SK-N-SH (cell line): Measurements from ENCODE around the gene UVRAG. TPM values are rescaled to one million over a fixed set of nuclear protein-coding genes. Genes with fewer than 3 reads are reported as not detected.

ENCODE experiments used
- CTCF ChIA-PET: fragments of 300-600, 350-600 bp; formaldehyde crosslinking; extraction: SDS; loops from one replicate; lab custom pipeline; 2021; lab: Yijun Ruan, JAX
- POLR2A ChIA-PET: fragments of 350-600 bp; sonication (Branson Sonifier 250); formaldehyde crosslinking; extraction: SDS; loops from one replicate; lab custom pipeline; 2020; ENCODE audit warnings: antibody characterized with exemption, inconsistent platforms; lab: Yijun Ruan, JAX
- DNase-seq: peaks from one replicate; pipeline ENCODE4 v3.0.0; 2012
- H2AFZ ChIP-seq: fragments of 200-600 bp; sonication (generic); 2 replicates; pipeline ENCODE4 v1.8.1; 2016; ENCODE audit warnings: antibody characterized with exemption, mild to moderate bottlenecking, low read depth
- H3F3A ChIP-seq: fragments of 200-600 bp; sonication (generic); replicated peaks from 2 replicates; pipeline ENCODE3; 2016; ENCODE audit warnings: antibody characterized with exemption, mild to moderate bottlenecking; ENCODE audit not compliant: insufficient read depth
- H3K27ac ChIP-seq, 2 experiments: fragments of 200-500 bp in 1 of 2; fragments of 200-600 bp in 1 of 2; sonication (Bioruptor generic) in 1 of 2; sonication (generic), shearing (Covaris generic) in 1 of 2; 2 replicates each; pipeline versions ENCODE4 v1.5.1 to v1.6.1; 2014 to 2016; ENCODE audit warnings: low read depth in 2 of 2, inconsistent platforms in 1 of 2, low read length in 1 of 2, mild to moderate bottlenecking in 1 of 2, mixed read lengths in 1 of 2
- H3K27me3 ChIP-seq: fragments of 200-600 bp; sonication (generic), shearing (Covaris generic); 2 replicates; pipeline ENCODE4 v1.6.1; 2016; ENCODE audit warnings: mixed run types; ENCODE audit not compliant: insufficient read depth
- H3K36me3 ChIP-seq, 2 experiments: fragments of 200-500 bp in 1 of 2; fragments of 200-600 bp in 1 of 2; sonication (Bioruptor generic) in 1 of 2; sonication (generic) in 1 of 2; replicated peaks in 1 of 2; 2 replicates each; pipeline versions ENCODE3 to v1.5.1; 2014 to 2016; ENCODE audit warnings: low read length in 1 of 2, mild to moderate bottlenecking in 1 of 2; ENCODE audit not compliant: insufficient read depth in 2 of 2, control insufficient read depth in 1 of 2
- H3K4me1 ChIP-seq, 2 experiments: fragments of 200-500 bp in 1 of 2; fragments of 200-600 bp in 1 of 2; sonication (Bioruptor generic) in 1 of 2; sonication (generic), shearing (Covaris generic) in 1 of 2; 2 replicates each; pipeline versions ENCODE4 v1.5.1 to v1.6.1; 2014 to 2016; ENCODE audit warnings: low read depth in 1 of 2, low read length in 1 of 2, mixed run types in 1 of 2; ENCODE audit not compliant: insufficient read depth in 2 of 2, control insufficient read depth in 1 of 2
- H3K4me2 ChIP-seq: fragments of 200-600 bp; sonication (generic), shearing (Covaris generic); 2 replicates; pipeline ENCODE4 v1.6.1; 2017; ENCODE audit warnings: mixed run types
- H3K4me3 ChIP-seq, 2 experiments: fragments of 200-500 bp in 1 of 2; fragments of 200-600 bp in 1 of 2; sonication (Bioruptor generic) in 1 of 2; sonication (generic), shearing (Covaris generic) in 1 of 2; 2 replicates each; pipeline versions ENCODE4 v1.5.1 to v1.8.1; 2014 to 2016; ENCODE audit warnings: low read depth in 2 of 2, inconsistent platforms in 1 of 2, low read length in 1 of 2, mild to moderate bottlenecking in 1 of 2, mixed read lengths in 1 of 2, moderate library complexity in 1 of 2
- H3K79me2 ChIP-seq: fragments of 200-600 bp; sonication (generic); 2 replicates; pipeline ENCODE4 v1.8.1; 2017; ENCODE audit warnings: mild to moderate bottlenecking; ENCODE audit not compliant: insufficient read depth
- H3K9ac ChIP-seq: fragments of 200-600 bp; sonication (generic); 2 replicates; pipeline ENCODE4 v1.6.1; 2017; ENCODE audit warnings: mixed run types
- H3K9me2 ChIP-seq: fragments of 200-600 bp; sonication (generic); 2 replicates; pipeline ENCODE4 v1.6.1; 2017; ENCODE audit warnings: mixed run types
- H3K9me3 ChIP-seq: fragments of 200-600 bp; sonication (generic); 2 replicates; pipeline ENCODE4 v1.6.1; 2017; ENCODE audit warnings: mixed run types, mild to moderate bottlenecking, moderate library complexity
- H4K20me1 ChIP-seq: fragments of 200-600 bp; sonication (generic); 2 replicates; pipeline ENCODE4 v1.6.1; 2017; ENCODE audit warnings: mild to moderate bottlenecking, mixed run types; ENCODE audit not compliant: insufficient read depth
- CHD2 ChIP-seq: fragments of 150-350 bp; IDR thresholded peaks from 2 replicates; pipeline ENCODE4 v1.6.1; 2018; ENCODE audit warnings: low read length; ENCODE audit not compliant: partially characterized antibody
- CTCF ChIP-seq: fragments of 200-600 bp; sonication (generic); IDR thresholded peaks from 2 replicates; pipeline ENCODE4 v1.6.1; 2017; ENCODE audit warnings: antibody characterized with exemption, mild to moderate bottlenecking, moderate library complexity
- ELF1 ChIP-seq: IDR thresholded peaks from 2 replicates; pipeline ENCODE4 v1.4.0; 2012
- EP300 ChIP-seq, 2 experiments: IDR thresholded peaks; 2 replicates each; pipeline versions ENCODE4 v1.4.0 to v1.6.1; 2012; ENCODE audit warnings: borderline replicate concordance in 1 of 2, low read depth in 1 of 2, low read length in 1 of 2
- EZH2phosphoT487 ChIP-seq: fragments of 200-600 bp; sonication (generic); IDR thresholded peaks from 2 replicates; pipeline ENCODE4 v1.6.1; 2017; ENCODE audit warnings: low read depth, mixed run types, mild to moderate bottlenecking, antibody characterized with exemption, moderate library complexity, borderline replicate concordance
- FOSL2 ChIP-seq: IDR thresholded peaks from 2 replicates; pipeline ENCODE4 v1.4.0; 2012; ENCODE audit warnings: low read depth, mild to moderate bottlenecking, moderate library complexity, borderline replicate concordance
- FOXJ3 ChIP-seq: sonication (generic); formaldehyde crosslinking; IDR thresholded peaks from 2 replicates; pipeline ENCODE4 v1.5.1; 2020; ENCODE audit warnings: mild to moderate bottlenecking, missing genetic modification reagents
- GATA2 ChIP-seq: sonication (generic); formaldehyde crosslinking; IDR thresholded peaks from 2 replicates; pipeline ENCODE4 v1.5.0; 2020; ENCODE audit warnings: mild to moderate bottlenecking, missing genetic modification reagents
- JUND ChIP-seq: IDR thresholded peaks from 2 replicates; pipeline ENCODE4 v1.4.0; 2012
- MEF2A ChIP-seq: IDR thresholded peaks from 2 replicates; pipeline ENCODE4 v1.4.0; 2012; ENCODE audit warnings: low read depth, borderline replicate concordance
- RAD21 ChIP-seq: IDR thresholded peaks from 2 replicates; pipeline ENCODE4 v1.6.1; 2012; ENCODE audit warnings: mild to moderate bottlenecking, low read length
- RCOR1 ChIP-seq: fragments of 150-350 bp; IDR thresholded peaks from 2 replicates; pipeline ENCODE4 v1.6.1; 2017; ENCODE audit warnings: antibody characterized with exemption, low read length
- REST ChIP-seq: IDR thresholded peaks from 2 replicates; pipeline ENCODE4 v1.6.1; 2012; ENCODE audit warnings: mild to moderate bottlenecking, low read depth, low read length, moderate library complexity
- RFX5 ChIP-seq: IDR thresholded peaks from 2 replicates; pipeline ENCODE4 v1.6.1; 2012; ENCODE audit warnings: mild to moderate bottlenecking, improper control_type of control experiment, low read length
- RXRA ChIP-seq: IDR thresholded peaks from 2 replicates; pipeline ENCODE4 v1.4.0; 2012; ENCODE audit warnings: low read depth, mild to moderate bottlenecking, borderline replicate concordance
- SIN3A ChIP-seq: IDR thresholded peaks from 2 replicates; pipeline ENCODE4 v1.6.1; 2012; ENCODE audit warnings: low read depth, mild to moderate bottlenecking, low read length, moderate library complexity, borderline replicate concordance
- TAF1 ChIP-seq: IDR thresholded peaks from 2 replicates; pipeline ENCODE4 v1.6.1; 2012; ENCODE audit warnings: low read depth, mild to moderate bottlenecking, low read length, moderate library complexity, borderline replicate concordance
- TCF12 ChIP-seq: IDR thresholded peaks from 2 replicates; pipeline ENCODE4 v1.4.0; 2012
- TEAD4 ChIP-seq: IDR thresholded peaks from 2 replicates; pipeline ENCODE4 v1.4.0; 2012; ENCODE audit warnings: mild to moderate bottlenecking, borderline replicate concordance; ENCODE audit not compliant: insufficient read depth
- ZBTB33 ChIP-seq: IDR thresholded peaks from 2 replicates; pipeline ENCODE4 v1.4.0; 2012; ENCODE audit warnings: low read depth, borderline replicate concordance
- WGBS: methylation state at CpG from one replicate; pipeline ENCODE4 v1.1.6; 2017; ENCODE audit warnings: low lambda C conversion rate; 5-methylcytosine and 5-hydroxymethylcytosine counted together
- polyA plus RNA-seq, 3 experiments: library from polyadenylated mRNA; depleted of rRNA; stranded (reverse); fragments of >200 nt; gene quantifications; 2 replicates each; pipeline ENCODE4 v1.2.3, GENCODE V29; 2012

UVRAG gene
- polyA plus RNA-seq, 1 of the 3 experiments (the other 2 are of a cell fraction), result 5.8 TPM

GRCh38 chr11:75902631-75903030 is 87.6 kb downstream of the UVRAG start:
- no peaks in the 10 kb centered on the region for H3K27me3 ChIP-seq
- H3K9me3 ChIP-seq, result no peaks in the 10 kb centered on the region
- no peaks in the 10 kb centered on the region for H3K9me2 ChIP-seq
- TF ChIP-seq CHD2 (no peak), FOXJ3 (CRISPR knock-in tag) (no peak), RAD21 (no peak), TCF12 (no peak), REST (no peak), RXRA (no peak), EP300 (IDR thresholded peaks at IDR 0.05; ENCODE audit: borderline replicate concordance in 1 of 2, low read depth in 1 of 2, low read length in 1 of 2) (no peak), EZH2phosphoT487 (no peak), CTCF (no peak), SIN3A (no peak), TEAD4 (no peak)
- TF ChIP-seq, all 33 proteins: peak for 0
- ChIA-PET CTCF (interaction anchor here (1.3 to 14.2 kb wide), 6 partner anchors 12 to 778 kb away, joined by 3 to 174 read pairs (median 4); partner anchors contain the start of gene WNT11), POLR2A (no interaction called here)
- WGBS, result 86% methylated on average over 2 of the region's 2 CpGs
- Histone ChIP-seq H3F3A (no peaks in the 10 kb centered on the region), H4K20me1 (no peaks in the 10 kb centered on the region), H3K4me3 (no peak overlapping the region), H3K4me1 (peaks cover 0 to 12% of the 10 kb centered on the region in 2 experiments; a peak in 2 of 4 replicates), H3K79me2 (no peaks in the 10 kb centered on the region), H3K9ac (no peak overlapping the region), H2AFZ (no peak overlapping the region), H3K36me3 (no peaks in the 10 kb centered on the region), H3K4me2 (no peak overlapping the region), H3K27ac (no peak overlapping the region)
- DNase-seq, result no peak

- no peak overlapping the region for H3K27ac ChIP-seq
- H3K27me3 ChIP-seq, result no peaks in the 10 kb centered on the region
- H3K36me3 ChIP-seq, result no peaks in the 10 kb centered on the region
- H4K20me1 ChIP-seq, result no peaks in the 10 kb centered on the region
- WGBS, result 97% methylated on average over 2 of the region's 2 CpGs
- no peaks in the 10 kb centered on the region for H3F3A ChIP-seq
- CTCF ChIA-PET, result interaction anchor here (0.9 to 14.2 kb wide), 6 partner anchors 12 to 777 kb away, joined by 3 to 174 read pairs (median 4); partner anchors contain the start of gene WNT11
- H3K9me2 ChIP-seq, result no peaks in the 10 kb centered on the region
- H2AFZ ChIP-seq, result no peak overlapping the region
- H3K4me3 ChIP-seq, result no peak overlapping the region
- 0 out of 2 replicates have a peak, but pooled peaks cover 5% of the 10 kb centered on the region for H3K79me2 ChIP-seq
- no peak overlapping the region for H3K4me2 ChIP-seq
- H3K4me1 ChIP-seq, result peaks cover 0 to 12% of the 10 kb centered on the region in 2 experiments; a peak in 2 of 4 replicates
- no peak overlapping the region for H3K9ac ChIP-seq
- no peaks in the 10 kb centered on the region for H3K9me3 ChIP-seq
- POLR2A ChIA-PET, result no interaction called here
- no peak for DNase-seq
- no peak for TF ChIP-seq RFX5
- no peak for TF ChIP-seq GATA2
- TF ChIP-seq MEF2A, result no peak
- TF ChIP-seq TAF1, result no peak
- TF ChIP-seq JUND, result no peak
- no peak for TF ChIP-seq FOSL2
- TF ChIP-seq ELF1, result no peak
- no peak for TF ChIP-seq RCOR1
- no peak for TF ChIP-seq EZH2phosphoT487
- TF ChIP-seq ZBTB33, result no peak
Measured at GRCh38 chr11:75903276-75903675, 88.3 kb downstream of the UVRAG start.
